Esophagus muscularis mucosa (tissue), 4 donors: ENCODE results near the gene RLN1.

ENCODE experiments used
- EP300 ChIP-seq: sonication (generic); formaldehyde crosslinking; IDR thresholded peaks from one replicate; pipeline ENCODE4 v1.6.1; 2017; ENCODE audit warnings: antibody characterized with exemption
- POLR2A ChIP-seq: fragments of 450-650 bp; IDR thresholded peaks from one replicate; pipeline ENCODE4 v1.6.1; 2017; ENCODE audit warnings: antibody characterized with exemption, moderate library complexity, mild to moderate bottlenecking, low read depth
- TF ChIP-seq, protein P1 (sequence below), 3 experiments: fragments of 200-600 bp in 2 of 3; fragments of 450-650 bp in 1 of 3; sonication (generic) in 2 of 3; IDR thresholded peaks; one replicate each; pipeline ENCODE4 v1.5.1; 2017 to 2019; ENCODE audit warnings: antibody characterized with exemption in 3 of 3, mild to moderate bottlenecking in 2 of 3, moderate library complexity in 1 of 3

DNA sequence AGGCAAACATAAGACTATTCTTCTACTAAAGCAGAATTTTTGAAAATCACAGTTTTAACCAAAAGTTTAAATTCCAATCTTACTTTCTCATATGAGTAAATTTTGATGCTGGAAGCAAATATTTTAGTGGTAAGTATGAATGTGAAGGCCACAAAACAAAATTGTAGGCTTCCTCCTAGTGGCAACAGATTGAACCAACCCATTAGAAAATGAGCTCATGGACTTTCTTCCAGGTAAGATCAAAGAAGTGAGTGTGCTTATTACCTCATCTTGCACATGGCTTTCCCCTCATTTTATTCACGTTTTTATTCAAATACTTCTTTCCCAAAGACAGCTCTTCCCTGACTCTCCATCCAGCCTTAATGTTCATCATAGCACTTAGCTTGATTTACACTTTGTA, 18.6 kb downstream of the RLN1 start:
- TF ChIP-seq, protein P1, sequence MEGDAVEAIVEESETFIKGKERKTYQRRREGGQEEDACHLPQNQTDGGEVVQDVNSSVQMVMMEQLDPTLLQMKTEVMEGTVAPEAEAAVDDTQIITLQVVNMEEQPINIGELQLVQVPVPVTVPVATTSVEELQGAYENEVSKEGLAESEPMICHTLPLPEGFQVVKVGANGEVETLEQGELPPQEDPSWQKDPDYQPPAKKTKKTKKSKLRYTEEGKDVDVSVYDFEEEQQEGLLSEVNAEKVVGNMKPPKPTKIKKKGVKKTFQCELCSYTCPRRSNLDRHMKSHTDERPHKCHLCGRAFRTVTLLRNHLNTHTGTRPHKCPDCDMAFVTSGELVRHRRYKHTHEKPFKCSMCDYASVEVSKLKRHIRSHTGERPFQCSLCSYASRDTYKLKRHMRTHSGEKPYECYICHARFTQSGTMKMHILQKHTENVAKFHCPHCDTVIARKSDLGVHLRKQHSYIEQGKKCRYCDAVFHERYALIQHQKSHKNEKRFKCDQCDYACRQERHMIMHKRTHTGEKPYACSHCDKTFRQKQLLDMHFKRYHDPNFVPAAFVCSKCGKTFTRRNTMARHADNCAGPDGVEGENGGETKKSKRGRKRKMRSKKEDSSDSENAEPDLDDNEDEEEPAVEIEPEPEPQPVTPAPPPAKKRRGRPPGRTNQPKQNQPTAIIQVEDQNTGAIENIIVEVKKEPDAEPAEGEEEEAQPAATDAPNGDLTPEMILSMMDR (IDR thresholded peaks at IDR 0.05): no peak
- TF ChIP-seq EP300 (no peak), POLR2A (no peak)
